IMR-90 (cell line): ENCODE data around the gene R3HDM2. TPM values are rescaled to one million over a fixed set of nuclear protein-coding genes. Genes with fewer than 3 reads are reported as not detected.

Experiments
- ATAC-seq: fragments of 200-7000 bp; cut with Tn5 transposase; 2 replicates; pipeline ENCODE4 v1.9.1; 2020; ENCODE audit warnings: low read depth, mild to moderate bottlenecking, moderate library complexity
- BruUV-seq: library from RNA; stranded (reverse); fragments of 400-500 nt; replicated peaks from 2 replicates; lab custom pipeline; 2021; lab: Mats Ljungman, UMichigan
- CTCF ChIA-PET: fragments of 300-600 bp; formaldehyde crosslinking; extraction: SDS; loops from one replicate; lab custom pipeline; 2021; ENCODE audit warnings: antibody characterized with exemption; lab: Yijun Ruan, JAX
- POLR2A ChIA-PET: fragments of 300-600 bp; sonication (Branson Sonifier 250); formaldehyde crosslinking; loops from one replicate; lab custom pipeline; 2022; ENCODE audit warnings: antibody characterized with exemption; ENCODE audit not compliant: unreplicated experiment; lab: Charles Lee
- DNase-seq: peaks from one replicate; pipeline ENCODE4 v3.0.0; 2013
- H2AFZ ChIP-seq: replicated peaks from 2 replicates; pipeline ENCODE3; 2013; ENCODE audit warnings: low read length, mild to moderate bottlenecking; ENCODE audit not compliant: poor library complexity
- H2AK5ac ChIP-seq: 2 replicates; pipeline ENCODE4 v1.6.1; 2013; ENCODE audit warnings: low read depth, low read length, inconsistent platforms
- H2AK9ac ChIP-seq: replicated peaks from 2 replicates; pipeline ENCODE3; 2013; ENCODE audit warnings: mild to moderate bottlenecking, low read depth, low read length, moderate library complexity; ENCODE audit not compliant: poor library complexity
- H2BK120ac ChIP-seq: 2 replicates; pipeline ENCODE4 v1.6.1; 2013; ENCODE audit warnings: low read depth, low read length, inconsistent platforms
- H2BK15ac ChIP-seq: 3 replicates; pipeline ENCODE4 v1.6.1; 2013; ENCODE audit warnings: low read depth, low read length, inconsistent platforms
- H2BK20ac ChIP-seq: 2 replicates; pipeline ENCODE4 v1.6.1; 2013; ENCODE audit warnings: low read depth, mild to moderate bottlenecking, inconsistent platforms, low read length, moderate library complexity
- H2BK5ac ChIP-seq: 2 replicates; pipeline ENCODE4 v1.6.1; 2013; ENCODE audit warnings: mild to moderate bottlenecking, low read depth, low read length, inconsistent platforms; ENCODE audit not compliant: poor library complexity, severe bottlenecking
- H3K14ac ChIP-seq: replicated peaks from 2 replicates; pipeline ENCODE4 v1.6.1; 2013; ENCODE audit warnings: low read depth, low read length, inconsistent platforms
- H3K18ac ChIP-seq: 2 replicates; pipeline ENCODE4 v1.6.1; 2013; ENCODE audit warnings: low read depth, low read length, control low read depth
- H3K23ac ChIP-seq: 2 replicates; pipeline ENCODE4 v1.6.1; 2013; ENCODE audit warnings: low read depth, low read length, inconsistent platforms
- H3K27ac ChIP-seq: 2 replicates; pipeline ENCODE4 v1.5.1; 2013; ENCODE audit warnings: mild to moderate bottlenecking, control low read depth, low read length; ENCODE audit not compliant: insufficient read depth
- H3K27me3 ChIP-seq: 2 replicates; pipeline ENCODE4 v1.6.1; 2013; ENCODE audit warnings: low read length; ENCODE audit not compliant: control insufficient read depth, insufficient read depth
- H3K36me3 ChIP-seq: 2 replicates; pipeline ENCODE4 v1.6.1; 2013; ENCODE audit warnings: low read length, mixed read lengths; ENCODE audit not compliant: control insufficient read depth, insufficient read depth
- H3K4ac ChIP-seq: 2 replicates; pipeline ENCODE4 v1.6.1; 2013; ENCODE audit warnings: low read depth, low read length, inconsistent platforms
- H3K4me1 ChIP-seq: 2 replicates; pipeline ENCODE4 v1.6.1; 2013; ENCODE audit warnings: low read length, mixed read lengths; ENCODE audit not compliant: control insufficient read depth, insufficient read depth
- H3K4me2 ChIP-seq: 2 replicates; pipeline ENCODE4 v1.6.1; 2013; ENCODE audit warnings: low read depth, mild to moderate bottlenecking, control low read depth, low read length, moderate library complexity
- H3K4me3 ChIP-seq: 2 replicates; pipeline ENCODE4 v1.5.1; 2013; ENCODE audit warnings: low read depth, mild to moderate bottlenecking, control low read depth, low read length, moderate library complexity; ENCODE audit not compliant: insufficient read depth
- H3K56ac ChIP-seq: 2 replicates; pipeline ENCODE4 v1.6.1; 2013; ENCODE audit warnings: low read length, inconsistent platforms; ENCODE audit not compliant: insufficient read depth; ENCODE audit errors: extremely low read depth
- H3K79me1 ChIP-seq, 2 experiments: 2 replicates each; pipeline ENCODE4 v1.6.1; 2013; ENCODE audit warnings: low read length in 2 of 2, inconsistent platforms in 1 of 2, low read depth in 1 of 2
- H3K9ac ChIP-seq: 2 replicates; pipeline ENCODE4 v1.6.1; 2013; ENCODE audit warnings: low read depth, low read length, control low read depth
- H3K9me1 ChIP-seq: 2 replicates; pipeline ENCODE4 v1.6.1; 2013; ENCODE audit warnings: low read length, inconsistent platforms; ENCODE audit not compliant: insufficient read depth
- H3K9me3 ChIP-seq: 2 replicates; pipeline ENCODE4 v1.6.1; 2013; ENCODE audit warnings: low read length; ENCODE audit not compliant: control insufficient read depth, insufficient read depth
- H4K20me1 ChIP-seq: 2 replicates; pipeline ENCODE4 v1.6.1; 2013; ENCODE audit warnings: low read length, inconsistent platforms; ENCODE audit not compliant: insufficient read depth
- H4K5ac ChIP-seq: 2 replicates; pipeline ENCODE4 v1.6.1; 2013; ENCODE audit warnings: mild to moderate bottlenecking, low read depth, low read length, control low read depth
- H4K8ac ChIP-seq, 2 experiments: 2 replicates each; pipeline ENCODE4 v1.6.1; 2013; ENCODE audit warnings: low read depth in 2 of 2, low read length in 2 of 2, control low read depth in 1 of 2, inconsistent platforms in 1 of 2
- H4K91ac ChIP-seq: 2 replicates; pipeline ENCODE4 v1.6.1; 2013; ENCODE audit warnings: low read depth, low read length, inconsistent platforms; ENCODE audit not compliant: insufficient read depth
- BHLHE40 ChIP-seq: fragments of 150-350 bp; IDR thresholded peaks from 2 replicates; pipeline ENCODE4 v1.6.1; 2016; ENCODE audit warnings: mild to moderate bottlenecking, low read depth, low read length
- CEBPB ChIP-seq: IDR thresholded peaks from 2 replicates; pipeline ENCODE4 v1.6.1; 2012; ENCODE audit warnings: low read depth, low read length, improper control_type of control experiment
- MAFK ChIP-seq: IDR thresholded peaks from 2 replicates; pipeline ENCODE4 v1.6.1; 2012; ENCODE audit warnings: low read depth, low read length, improper control_type of control experiment
- NFE2L2 ChIP-seq: fragments of 150-350 bp; IDR thresholded peaks from 2 replicates; pipeline ENCODE4 v1.6.1; 2016; ENCODE audit warnings: low read depth, mild to moderate bottlenecking, low read length
- RFX5 ChIP-seq: IDR thresholded peaks from 2 replicates; pipeline ENCODE4 v1.8.0; 2012; ENCODE audit warnings: low read depth, mild to moderate bottlenecking, low read length, moderate library complexity
- WGBS, 2 experiments: methylation state at CpG; one replicate each; pipeline versions ENCODE4 v1.1.5 to v1.1.7; 2013; ENCODE audit warnings: missing lambda C conversion rate in 2 of 2; ENCODE audit not compliant: insufficient read length in 1 of 2; ENCODE audit errors: extremely low coverage in 2 of 2; 5-methylcytosine and 5-hydroxymethylcytosine counted together
- dilution Hi-C: fragments of 300-500 bp; cut with HindIII; formaldehyde crosslinking; loops from one replicate; pipeline ENCODE4 v1.14.3; 2018; ENCODE audit warnings: low sequenced_read_pairs; ENCODE audit not compliant: unreplicated experiment
- in situ Hi-C: fragments of 300-500 bp; cut with MboI; formaldehyde crosslinking; loops from 3 replicates; pipeline ENCODE4 v1.14.3; 2019; ENCODE audit warnings: low sequenced_read_pairs, inconsistent platforms, mixed read lengths
- intact Hi-C: fragments of 100-400 bp; cut with micrococcal nuclease; formaldehyde crosslinking; loops from 2 replicates; pipeline ENCODE4 v1.10.0; 2022
- polyA plus RNA-seq, 3 experiments: library from polyadenylated mRNA; depleted of rRNA; stranded (reverse); fragments of >200 nt; gene quantifications; 2 replicates each; pipeline ENCODE4 v1.2.3, GENCODE V29; 2012; ENCODE audit warnings: low replicate concordance in 1 of 3
- total RNA-seq: library from RNA; depleted of rRNA; stranded (reverse); fragments of >200 nt; gene quantifications from 2 replicates; pipeline ENCODE4 v1.2.3, GENCODE V29; 2012
- TF ChIP-seq, protein P1 (sequence below): fragments of 150-350 bp; IDR thresholded peaks from 2 replicates; pipeline ENCODE4 v1.6.1; 2017; ENCODE audit warnings: mild to moderate bottlenecking, antibody characterized with exemption, low read length, low read depth

Gene R3HDM2
- total and polyA plus RNA-seq, 2 of the 4 experiments (the other 2 are of a cell fraction), result 7.5 to 28.4 TPM

DNA sequence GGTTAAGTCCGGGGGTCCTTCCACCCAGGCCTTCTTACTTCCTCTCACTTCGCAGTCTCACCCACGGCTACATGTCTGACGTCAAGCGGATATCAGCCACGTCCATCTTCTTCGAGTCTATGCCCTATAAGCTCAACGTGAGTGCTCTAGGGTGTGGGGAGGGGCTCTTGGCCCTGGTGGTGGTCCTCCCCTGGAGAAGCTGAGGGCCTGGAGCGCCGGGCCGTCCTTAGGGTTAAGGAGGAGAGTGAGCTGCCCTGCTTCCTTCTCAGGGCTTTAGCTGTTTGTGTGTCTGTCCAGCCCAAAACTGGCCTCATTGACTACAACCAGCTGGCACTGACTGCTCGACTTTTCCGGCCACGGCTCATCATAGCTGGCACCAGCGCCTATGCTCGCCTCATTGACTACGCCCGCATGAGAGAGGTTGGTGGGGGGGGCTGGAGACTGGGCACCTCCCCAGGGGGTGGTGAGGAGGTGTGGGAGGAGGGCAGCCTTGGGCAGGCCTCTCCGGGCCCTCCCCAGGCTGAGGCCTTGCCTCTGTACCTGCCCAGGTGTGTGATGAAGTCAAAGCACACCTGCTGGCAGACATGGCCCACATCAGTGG, 198.6 kb downstream of the R3HDM2 start:
- Histone ChIP-seq H3K18ac (no peak overlapping the region), H3K79me1 (peaks cover 29 to 53% of the 10 kb centered on the region in 2 experiments), H3K27ac (no peak overlapping the region; the same call in 1 of the 2 replicates), H3K4ac (peak overlapping the region; percentile 29; the same call in 1 of the 2 replicates), H4K20me1 (peaks cover 39% of the 10 kb centered on the region), H2AK5ac (peak overlapping the region; percentile 98; the same call in 1 of the 2 replicates), H3K4me1 (peaks cover 14% of the 10 kb centered on the region), H2AFZ (no peak overlapping the region), H2BK5ac (no peak overlapping the region), H4K5ac (no peak overlapping the region), H3K9me3 (no peaks in the 10 kb centered on the region), H3K14ac (no peak overlapping the region), H2BK20ac (no peak overlapping the region), H2BK15ac (no peak overlapping the region), H2BK120ac (no peak overlapping the region), H3K9me1 (peaks cover 20% of the 10 kb centered on the region), H3K4me3 (no peak overlapping the region), H3K4me2 (no peak overlapping the region), H3K56ac (no peak overlapping the region), H2AK9ac (no peak overlapping the region), H4K8ac (no peak overlapping the region), H3K27me3 (no peaks in the 10 kb centered on the region), H4K91ac (no peak overlapping the region), H3K36me3 (peaks cover 45% of the 10 kb centered on the region), H3K9ac (peak overlapping the region; percentile 20), H3K23ac (no peak overlapping the region)
- TF ChIP-seq CEBPB (no peak), BHLHE40 (no peak), NFE2L2 (no peak), RFX5 (no peak), MAFK (no peak)
- TF ChIP-seq, protein P1, sequence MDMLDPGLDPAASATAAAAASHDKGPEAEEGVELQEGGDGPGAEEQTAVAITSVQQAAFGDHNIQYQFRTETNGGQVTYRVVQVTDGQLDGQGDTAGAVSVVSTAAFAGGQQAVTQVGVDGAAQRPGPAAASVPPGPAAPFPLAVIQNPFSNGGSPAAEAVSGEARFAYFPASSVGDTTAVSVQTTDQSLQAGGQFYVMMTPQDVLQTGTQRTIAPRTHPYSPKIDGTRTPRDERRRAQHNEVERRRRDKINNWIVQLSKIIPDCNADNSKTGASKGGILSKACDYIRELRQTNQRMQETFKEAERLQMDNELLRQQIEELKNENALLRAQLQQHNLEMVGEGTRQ, result no peak
- dilution Hi-C loops (no loop called here), intact Hi-C loops (no loop called here), in situ Hi-C loops (no loop called here)
- DNase-seq (no peak), ATAC-seq (no peak)
- no TSS peak for BruUV-seq
- WGBS, 2 experiments, result no CpG with 5 or more reads among the region's 19 CpGs
- POLR2A ChIA-PET, result no interaction called here
- CTCF ChIA-PET, result interaction anchor here (5.3 kb wide), 1 partner anchor 9 kb away, joined by 47 read pairs; no protein-coding TSS in a partner anchor
